ENCODE results near the gene SLC25A44. TPM values are rescaled to one million over a fixed set of nuclear protein-coding genes. Genes with fewer than 3 reads are reported as not detected.

SLC25A44 gene
- total RNA-seq, 5 donors from 2014 or later (not counting 1 experiment from before 2014, with no cell fraction given) = 16.8 to 24.5 (median 21.4) TPM

DNA sequence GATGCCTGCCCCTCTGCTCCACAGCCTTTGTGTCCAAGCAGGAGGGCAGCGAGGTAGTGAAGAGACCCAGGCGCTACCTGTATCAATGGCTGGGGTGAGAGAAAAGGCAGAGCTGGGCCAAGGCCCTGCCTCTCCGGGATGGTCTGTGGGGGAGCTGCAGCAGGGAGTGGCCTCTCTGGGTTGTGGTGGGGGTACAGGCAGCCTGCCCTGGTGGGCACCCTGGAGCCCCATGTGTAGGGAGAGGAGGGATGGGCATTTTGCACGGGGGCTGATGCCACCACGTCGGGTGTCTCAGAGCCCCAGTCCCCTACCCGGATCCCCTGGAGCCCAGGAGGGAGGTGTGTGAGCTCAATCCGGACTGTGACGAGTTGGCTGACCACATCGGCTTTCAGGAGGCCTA is 48.8 kb downstream of the SLC25A44 start:
- Histone ChIP-seq H3K27me3 (replicated peaks in 1 of 2; ENCODE audit: control insufficient read depth in 2 of 2, extremely low read depth in 1 of 2, insufficient read depth in 2 of 2, low read length in 1 of 2) (peaks cover 0 to 9% of the 10 kb centered on the region in 2 experiments), H3K36me3 (ENCODE audit: control insufficient read depth in 2 of 2, extremely low read depth in 1 of 2, insufficient read depth in 1 of 2, low read length in 1 of 2) (peaks cover 0 to 26% of the 10 kb centered on the region in 2 donors), H3K4me3 (ENCODE audit: control insufficient read depth in 1 of 2, extremely low read depth in 1 of 2, low read length in 1 of 2) (no peak overlapping the region), H3K27ac (ENCODE audit: low read length) (no peak overlapping the region), H3K4me1 (ENCODE audit: control insufficient read depth in 1 of 2, extremely low read depth in 1 of 2, insufficient read depth in 2 of 2, low read length in 2 of 2) (peaks cover 4 to 19% of the 10 kb centered on the region in 2 experiments), H3K9me3 (no peaks in the 10 kb centered on the region)
- Mint-ChIP-seq H3K36me3 (peaks cover 21% of the 10 kb centered on the region), H3K27ac (no peak overlapping the region), H3K4me3 (no peak overlapping the region), H3K9me3 (no peaks in the 10 kb centered on the region), H3K27me3 (no peaks in the 10 kb centered on the region), H3K4me1 (peaks cover 13 to 22% (median 16%) of the 10 kb centered on the region in 3 donors)
- ChIA-PET POLR2A (no interaction called here), CTCF (interaction anchor here in 1 of 2 donors (0.6 kb wide), 1 partner anchor 175 kb away, joined by 3 read pairs; no protein-coding TSS in a partner anchor)
- 89% methylated on average over 7 of the region's 10 CpGs for WGBS (ENCODE audit: insufficient coverage)
- DNase-seq (no peak), ATAC-seq (replicated peaks in 1 of 4) (no peak)

DNA sequence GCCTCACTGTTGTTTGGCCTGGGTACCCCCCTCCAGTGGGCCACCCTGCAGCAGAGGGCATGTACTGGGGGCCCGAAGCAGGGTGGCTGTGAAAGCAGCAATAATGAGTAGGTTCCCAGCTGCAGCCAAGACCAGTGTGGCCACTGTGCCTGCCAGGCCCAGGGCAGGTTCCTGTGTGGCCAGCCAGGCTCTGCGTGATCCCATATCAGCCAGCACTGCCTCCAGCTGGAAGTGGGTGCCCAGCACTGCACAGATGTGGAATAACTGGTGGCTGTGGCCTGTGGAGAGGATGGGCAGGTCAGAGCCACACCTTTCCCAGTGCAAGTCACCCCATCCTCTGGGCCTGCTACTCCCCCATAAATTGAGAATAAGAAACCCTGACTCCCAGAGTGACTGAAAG is 50.2 kb downstream of the SLC25A44 start:
- ChIA-PET CTCF (no interaction called here), POLR2A (interaction anchor here in 1 of 2 donors (0.5 kb wide), 1 partner anchor 20 kb away, joined by 3 read pairs; no protein-coding TSS in a partner anchor)
- H3K36me3 Mint-ChIP-seq = peaks cover 13% of the 10 kb centered on the region
- Histone ChIP-seq H3K9me3 (no peaks in the 10 kb centered on the region), H3K4me3 (ENCODE audit: control insufficient read depth in 1 of 2, extremely low read depth in 1 of 2, low read length in 1 of 2) (no peak overlapping the region), H3K27ac (ENCODE audit: low read length) (no peak overlapping the region), H3K36me3 (ENCODE audit: control insufficient read depth in 2 of 2, extremely low read depth in 1 of 2, insufficient read depth in 1 of 2, low read length in 1 of 2) (peaks cover 0 to 12% of the 10 kb centered on the region in 2 donors), H3K27me3 (replicated peaks in 1 of 2; ENCODE audit: control insufficient read depth in 2 of 2, extremely low read depth in 1 of 2, insufficient read depth in 2 of 2, low read length in 1 of 2) (peaks cover 0 to 9% of the 10 kb centered on the region in 2 experiments), H3K4me1 (ENCODE audit: control insufficient read depth in 1 of 2, extremely low read depth in 1 of 2, insufficient read depth in 2 of 2, low read length in 2 of 2) (peaks cover 4 to 21% of the 10 kb centered on the region in 2 experiments)
- no peaks in the 10 kb centered on the region for H3K9me3 Mint-ChIP-seq
- no peaks in the 10 kb centered on the region for H3K27me3 Mint-ChIP-seq
- DNase-seq (no peak), ATAC-seq (replicated peaks in 1 of 4) (no peak)
- peak overlapping the region in 2 of 3 donors; percentile 82 to 83 for H3K4me3 Mint-ChIP-seq
- no peak overlapping the region for H3K27ac Mint-ChIP-seq
- 100% methylated on average over 2 of the region's 2 CpGs for WGBS (ENCODE audit: insufficient coverage)
- H3K4me1 Mint-ChIP-seq = peaks cover 13 to 22% (median 16%) of the 10 kb centered on the region in 3 donors

DNA sequence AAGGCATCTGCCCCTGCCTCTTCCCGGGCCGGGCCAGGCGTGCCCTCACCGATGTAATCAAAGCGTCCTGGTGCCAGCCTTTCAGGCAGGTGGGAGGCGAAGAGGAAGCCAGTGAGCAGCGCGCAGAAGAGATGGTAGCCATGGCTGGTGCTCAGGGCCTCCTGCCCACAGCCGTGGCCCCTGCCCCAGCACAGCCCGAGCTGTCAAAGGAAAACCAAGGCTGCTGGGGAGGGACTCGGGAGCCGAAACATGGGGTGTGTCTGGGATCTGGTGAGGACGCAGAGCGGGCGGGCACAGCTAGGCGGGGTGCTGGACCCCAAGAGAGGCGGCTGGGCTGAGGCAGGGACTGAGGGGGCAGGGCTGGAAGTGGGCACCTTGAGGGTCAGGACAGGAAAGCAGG is 50.8 kb downstream of the SLC25A44 start:
- ChIA-PET CTCF (no interaction called here), POLR2A (no interaction called here)
- peaks cover 13 to 22% (median 16%) of the 10 kb centered on the region in 3 donors for H3K4me1 Mint-ChIP-seq
- peaks cover 0 to 6% of the 10 kb centered on the region in 2 donors for H3K36me3 ChIP-seq (ENCODE audit: control insufficient read depth in 2 of 2, extremely low read depth in 1 of 2, insufficient read depth in 1 of 2, low read length in 1 of 2)
- H3K27me3 Mint-ChIP-seq = no peaks in the 10 kb centered on the region
- 98% methylated on average over 15 of the region's 17 CpGs for WGBS (ENCODE audit: insufficient coverage)
- H3K27me3 ChIP-seq (replicated peaks in 1 of 2; ENCODE audit: control insufficient read depth in 2 of 2, extremely low read depth in 1 of 2, insufficient read depth in 2 of 2, low read length in 1 of 2) = peaks cover 0 to 9% of the 10 kb centered on the region in 2 experiments
- H3K36me3 Mint-ChIP-seq = peaks cover 10% of the 10 kb centered on the region
- no peak for DNase-seq
- peak overlapping the region; percentile 78 to 83 (median 82) for H3K4me3 Mint-ChIP-seq
- ATAC-seq (replicated peaks in 1 of 4) = no peak
- no peaks in the 10 kb centered on the region for H3K9me3 ChIP-seq
- no peaks in the 10 kb centered on the region for H3K9me3 Mint-ChIP-seq
- no peak overlapping the region for H3K4me3 ChIP-seq (ENCODE audit: control insufficient read depth in 1 of 2, extremely low read depth in 1 of 2, low read length in 1 of 2)
- no peak overlapping the region for H3K27ac ChIP-seq (ENCODE audit: low read length)
- H3K4me1 ChIP-seq (ENCODE audit: control insufficient read depth in 1 of 2, extremely low read depth in 1 of 2, insufficient read depth in 2 of 2, low read length in 2 of 2) = peaks cover 4 to 21% of the 10 kb centered on the region in 2 experiments
- H3K27ac Mint-ChIP-seq = peak overlapping the region in 1 of 2 donors; percentile 48

DNA sequence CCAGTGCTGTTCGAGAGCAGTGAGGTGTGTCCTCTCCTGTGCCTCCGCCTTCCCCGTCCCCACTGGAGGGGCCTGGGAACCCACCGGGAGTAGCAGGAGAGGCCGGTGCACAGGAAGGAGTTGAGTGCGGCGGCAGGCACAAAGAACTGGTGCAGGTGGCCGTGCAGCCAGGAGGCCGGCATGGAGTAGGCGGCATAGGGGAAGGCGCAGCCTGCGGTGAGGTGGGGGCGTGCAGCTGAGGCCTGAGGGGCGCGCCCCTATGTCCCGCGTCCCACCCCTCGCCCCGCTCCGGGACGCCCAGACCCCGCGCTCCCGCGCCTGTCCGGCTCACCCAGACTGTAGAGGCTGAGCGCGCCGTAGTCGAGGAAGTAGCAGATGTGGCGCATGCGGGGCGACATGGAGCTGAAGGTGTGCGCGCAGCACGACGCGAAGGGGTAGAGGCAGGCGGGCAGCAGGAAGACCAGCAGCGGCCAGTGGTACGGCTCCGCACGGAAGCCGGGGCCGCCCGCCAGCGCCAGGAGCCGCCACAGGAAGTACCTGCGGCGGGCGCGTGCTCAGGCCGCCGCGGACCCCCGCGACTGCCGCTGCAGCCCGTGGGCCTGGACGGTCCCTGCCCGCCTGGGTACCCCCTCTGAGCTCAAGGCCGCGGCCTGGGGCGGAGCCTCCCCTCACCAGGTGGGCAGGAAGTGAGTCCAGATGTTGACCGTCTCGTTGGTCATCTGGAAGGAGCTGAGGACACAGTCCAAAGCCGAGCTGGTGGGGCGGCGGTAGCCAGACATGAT is 51.7 kb downstream of the SLC25A44 start:
- ChIA-PET CTCF (interaction anchor here (0.6 to 0.8 kb wide), 4 partner anchors 21 to 912 kb away, joined by 3 to 8 read pairs (median 4); no protein-coding TSS in a partner anchor), POLR2A (no interaction called here)
- H3K9me3 ChIP-seq = no peaks in the 10 kb centered on the region
- Mint-ChIP-seq H3K27ac (peak overlapping the region in 1 of 2 donors; percentile 76), H3K4me3 (peak overlapping the region; percentile 78 to 83 (median 82)), H3K4me1 (peaks cover 13 to 25% (median 16%) of the 10 kb centered on the region in 3 donors), H3K9me3 (no peaks in the 10 kb centered on the region), H3K36me3 (peaks cover 8% of the 10 kb centered on the region), H3K27me3 (no peaks in the 10 kb centered on the region)
- DNase-seq = peak in 31 of 35 experiments; percentile 12 to 59 (median 27)
- WGBS (ENCODE audit: insufficient coverage) = 2% methylated on average over 64 of the region's 69 CpGs
- peaks cover 0 to 9% of the 10 kb centered on the region in 2 donors for H3K36me3 ChIP-seq (ENCODE audit: control insufficient read depth in 2 of 2, extremely low read depth in 1 of 2, insufficient read depth in 1 of 2, low read length in 1 of 2)
- H3K27me3 ChIP-seq (replicated peaks in 1 of 2; ENCODE audit: control insufficient read depth in 2 of 2, extremely low read depth in 1 of 2, insufficient read depth in 2 of 2, low read length in 1 of 2) = peaks cover 0 to 6% of the 10 kb centered on the region in 2 experiments
- peaks cover 4 to 21% of the 10 kb centered on the region in 2 experiments for H3K4me1 ChIP-seq (ENCODE audit: control insufficient read depth in 1 of 2, extremely low read depth in 1 of 2, insufficient read depth in 2 of 2, low read length in 2 of 2)
- ATAC-seq (replicated peaks in 1 of 4) = peak; percentile 60 to 73 (median 66)
- peak overlapping the region; percentile 18 for H3K27ac ChIP-seq (ENCODE audit: low read length)
- H3K4me3 ChIP-seq (ENCODE audit: control insufficient read depth in 1 of 2, extremely low read depth in 1 of 2, low read length in 1 of 2) = peak overlapping the region; percentile 46 to 66

DNA sequence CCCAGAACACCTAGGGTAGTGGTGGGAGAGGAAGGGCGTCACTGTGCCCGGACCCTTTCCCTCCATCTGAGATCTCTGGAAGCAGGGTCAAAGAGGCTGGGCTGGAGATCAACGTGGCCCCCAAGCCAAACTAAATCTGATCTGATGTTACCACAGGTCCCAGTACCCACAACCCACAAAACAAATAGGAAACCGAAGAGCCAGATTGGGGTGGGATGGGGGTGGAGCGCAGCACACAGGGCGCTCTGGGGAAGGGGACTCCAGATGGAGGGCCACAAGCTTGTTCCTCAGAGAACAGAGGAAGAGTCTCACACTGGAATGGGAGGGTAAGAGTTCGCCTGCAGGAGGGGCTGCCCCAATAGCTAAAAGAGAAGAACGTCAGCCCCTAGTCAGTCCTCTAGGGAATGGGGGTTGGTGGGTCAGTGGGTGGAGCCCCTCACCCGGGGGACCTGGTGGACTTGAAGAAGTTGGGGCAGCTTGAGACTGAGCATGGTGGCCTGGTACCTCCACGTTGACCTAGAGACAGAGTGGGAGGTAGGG is 52.4 kb downstream of the SLC25A44 start:
- H3K27ac Mint-ChIP-seq = peak overlapping the region in 1 of 2 donors; percentile 76

DNA sequence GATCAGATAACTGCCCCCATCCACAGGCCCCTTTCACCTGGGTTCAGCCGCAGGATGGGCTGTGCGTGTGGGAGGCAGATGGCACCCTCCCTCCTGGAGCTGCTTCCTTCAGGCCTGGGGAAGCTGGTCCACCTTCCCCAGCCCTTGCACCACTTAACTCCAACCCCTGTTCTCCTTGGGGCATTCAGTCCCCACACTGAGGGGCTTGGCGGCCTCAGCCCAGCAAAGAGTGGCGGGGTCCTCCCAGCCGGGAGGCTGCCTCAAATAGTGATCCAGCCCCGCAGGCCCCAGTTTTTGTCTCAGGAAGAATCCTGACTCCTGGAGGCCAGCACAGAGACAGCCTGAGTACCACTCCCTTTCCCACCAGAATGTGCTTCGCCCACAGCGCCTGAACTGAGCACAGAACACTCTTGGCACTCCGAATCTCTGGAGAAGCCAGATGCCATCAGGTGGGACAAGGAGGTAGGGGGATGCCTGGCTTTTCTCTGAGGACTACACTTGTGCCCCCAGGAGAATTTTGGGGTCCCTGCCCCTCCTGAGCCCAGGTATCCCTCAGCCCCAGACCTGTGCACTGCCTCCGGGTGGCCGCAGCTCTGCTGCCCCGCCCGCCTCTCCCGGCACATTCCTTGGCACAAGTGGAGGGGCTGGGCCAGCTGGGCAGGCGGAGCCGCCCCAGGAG is 53.0 kb downstream of the SLC25A44 start:
- no peak overlapping the region for H3K27ac Mint-ChIP-seq
- no peak overlapping the region for H3K27ac ChIP-seq (ENCODE audit: low read length)
- no peaks in the 10 kb centered on the region for H3K9me3 ChIP-seq
- H3K36me3 ChIP-seq (ENCODE audit: control insufficient read depth in 2 of 2, extremely low read depth in 1 of 2, insufficient read depth in 1 of 2, low read length in 1 of 2) = peaks cover 4 to 20% of the 10 kb centered on the region in 2 donors
- DNase-seq = no peak
- POLR2A ChIA-PET = no interaction called here
- H3K27me3 ChIP-seq (replicated peaks in 1 of 2; ENCODE audit: control insufficient read depth in 2 of 2, extremely low read depth in 1 of 2, insufficient read depth in 2 of 2, low read length in 1 of 2) = peaks cover 0 to 6% of the 10 kb centered on the region in 2 experiments
- CTCF ChIA-PET = no interaction called here
- H3K27me3 Mint-ChIP-seq = no peaks in the 10 kb centered on the region
- H3K36me3 Mint-ChIP-seq = peaks cover 5% of the 10 kb centered on the region
- no peak overlapping the region for H3K4me3 ChIP-seq (ENCODE audit: control insufficient read depth in 1 of 2, extremely low read depth in 1 of 2, low read length in 1 of 2)
- H3K4me1 ChIP-seq (ENCODE audit: control insufficient read depth in 1 of 2, extremely low read depth in 1 of 2, insufficient read depth in 2 of 2, low read length in 2 of 2) = peaks cover 4 to 27% of the 10 kb centered on the region in 2 experiments
- H3K4me1 Mint-ChIP-seq = peaks cover 13 to 33% (median 16%) of the 10 kb centered on the region in 3 donors
- ATAC-seq (replicated peaks in 1 of 4) = no peak
- 94% methylated on average over 13 of the region's 16 CpGs for WGBS (ENCODE audit: insufficient coverage)
- peak overlapping the region in 1 of 3 donors; percentile 6 for H3K4me3 Mint-ChIP-seq
- no peaks in the 10 kb centered on the region for H3K9me3 Mint-ChIP-seq

More for the DNA sequence above, 52.4 kb downstream of the SLC25A44 start:
- Histone ChIP-seq H3K36me3 (ENCODE audit: control insufficient read depth in 2 of 2, extremely low read depth in 1 of 2, insufficient read depth in 1 of 2, low read length in 1 of 2) (peaks cover 0 to 16% of the 10 kb centered on the region in 2 donors), H3K4me3 (ENCODE audit: control insufficient read depth in 1 of 2, extremely low read depth in 1 of 2, low read length in 1 of 2) (peak overlapping the region in 1 of 2 donors; percentile 46), H3K27ac (ENCODE audit: low read length) (peak overlapping the region; percentile 18), H3K4me1 (ENCODE audit: control insufficient read depth in 1 of 2, extremely low read depth in 1 of 2, insufficient read depth in 2 of 2, low read length in 2 of 2) (peaks cover 4 to 24% of the 10 kb centered on the region in 2 experiments), H3K27me3 (replicated peaks in 1 of 2; ENCODE audit: control insufficient read depth in 2 of 2, extremely low read depth in 1 of 2, insufficient read depth in 2 of 2, low read length in 1 of 2) (peaks cover 0 to 6% of the 10 kb centered on the region in 2 experiments), H3K9me3 (no peaks in the 10 kb centered on the region)
- peak overlapping the region; percentile 13 to 82 (median 47) for H3K4me3 Mint-ChIP-seq
- DNase-seq (no peak), ATAC-seq (replicated peaks in 1 of 4) (peak in 1 of 4 experiments; percentile 3)
- H3K36me3 Mint-ChIP-seq = peaks cover 5% of the 10 kb centered on the region
- 40% methylated on average over 4 of the region's 10 CpGs for WGBS (ENCODE audit: insufficient coverage)
- ChIA-PET CTCF (interaction anchor here in 1 of 2 donors (0.8 kb wide), 2 partner anchors 21 to 912 kb away, joined by 5 to 8 read pairs; no protein-coding TSS in a partner anchor), POLR2A (no interaction called here)
- no peaks in the 10 kb centered on the region for H3K9me3 Mint-ChIP-seq
- H3K4me1 Mint-ChIP-seq = peaks cover 13 to 28% (median 16%) of the 10 kb centered on the region in 3 donors
- H3K27me3 Mint-ChIP-seq = no peaks in the 10 kb centered on the region

Data from T-cell (primary cell).